ENCODE data around the gene MCF2L2. TPM values are rescaled to one million over a fixed set of nuclear protein-coding genes. Genes with fewer than 3 reads are reported as not detected.

The MCF2L2 gene
- total and polyA plus RNA-seq, 10 donors, result 0.46 to 37.7 (median 17.6) TPM

- H3K27me3 ChIP-seq (replicated peaks in 1 of 7), result peaks cover 0 to 78% (median 0%) of the 10 kb centered on the region in 7 donors
- H3K4me1 ChIP-seq, result peaks cover 0 to 4% (median 0%) of the 10 kb centered on the region in 6 donors
- no peak for DNase-seq
- WGBS, 5 donors, result 76 to 86% (median 83%) methylated on average over 3 of the region's 3 CpGs
- no peak overlapping the region for H3K4me3 ChIP-seq
- no peak overlapping the region for H3K27ac ChIP-seq
- H3K9me3 ChIP-seq, result no peaks in the 10 kb centered on the region
- no peak for TF ChIP-seq POLR2AphosphoS5 (IDR thresholded peaks at IDR 0.05)
- no peak for TF ChIP-seq CTCF (IDR thresholded peaks at IDR 0.05 in 8 of 11, conservative IDR thresholded peaks at IDR 0.05 in 3 of 11)
- TF ChIP-seq POLR2A (IDR thresholded peaks at IDR 0.05), result no peak
- intact Hi-C loops (cut with DNase I; ENCODE audit: low total_unique reads), result no loop called here
- no peaks in the 10 kb centered on the region for H3K36me3 ChIP-seq
Observed at GRCh38 chr3:183151086-183151485, 277.3 kb downstream of the MCF2L2 start.

GRCh38 chr3:183149915-183150750, 278.3 kb downstream of the MCF2L2 start:
- H3K4me1 ChIP-seq, result peaks cover 0 to 4% (median 0%) of the 10 kb centered on the region in 6 donors
- no peaks in the 10 kb centered on the region for H3K9me3 ChIP-seq
- 55 to 71% (median 66%) methylated on average over 5 of the region's 5 CpGs for WGBS, 5 donors
- intact Hi-C loops (cut with DNase I; ENCODE audit: low total_unique reads), result no loop called here
- peaks cover 0 to 73% (median 0%) of the 10 kb centered on the region in 7 donors for H3K27me3 ChIP-seq (replicated peaks in 1 of 7)
- no peak for DNase-seq
- no peak for TF ChIP-seq POLR2A (IDR thresholded peaks at IDR 0.05)
- no peak for TF ChIP-seq POLR2AphosphoS5 (IDR thresholded peaks at IDR 0.05)
- no peaks in the 10 kb centered on the region for H3K36me3 ChIP-seq
- H3K27ac ChIP-seq, result no peak overlapping the region
- no peak overlapping the region for H3K4me3 ChIP-seq

GRCh38 chr3:183148056-183148455, 280.4 kb downstream of the MCF2L2 start:
- TF ChIP-seq POLR2A (IDR thresholded peaks at IDR 0.05) (no peak), CTCF (IDR thresholded peaks at IDR 0.05 in 8 of 11, conservative IDR thresholded peaks at IDR 0.05 in 3 of 11) (no peak), POLR2AphosphoS5 (IDR thresholded peaks at IDR 0.05) (no peak)
- H3K27ac ChIP-seq, result no peak overlapping the region
- H3K36me3 ChIP-seq, result no peaks in the 10 kb centered on the region
- 63 to 76% (median 70%) methylated on average over 4 of the region's 4 CpGs for WGBS, 5 donors
- DNase-seq, result no peak
- H3K4me1 ChIP-seq, result peaks cover 0 to 4% (median 0%) of the 10 kb centered on the region in 6 donors
- H3K27me3 ChIP-seq (replicated peaks in 1 of 7), result peaks cover 0 to 73% (median 0%) of the 10 kb centered on the region in 7 donors
- H3K9me3 ChIP-seq, result no peaks in the 10 kb centered on the region
- no peak overlapping the region for H3K4me3 ChIP-seq
- intact Hi-C loops (cut with DNase I; ENCODE audit: low total_unique reads), result no loop called here

- no peak overlapping the region for H3K27ac ChIP-seq
- WGBS, 5 donors, result 29 to 95% (median 53%) methylated on average over 1 of the region's 1 CpG
Observed at GRCh38 chr3:183144363-183144762, 284.1 kb downstream of the MCF2L2 start.

More at GRCh38 chr3:183144363-183144762, 284.1 kb downstream of the MCF2L2 start:
- Histone ChIP-seq H3K4me1 (no peaks in the 10 kb centered on the region), H3K4me3 (no peak overlapping the region), H3K27me3 (replicated peaks in 1 of 7) (peaks cover 0 to 62% (median 0%) of the 10 kb centered on the region in 7 donors), H3K36me3 (no peaks in the 10 kb centered on the region), H3K9me3 (no peaks in the 10 kb centered on the region)
- DNase-seq, result no peak
- intact Hi-C loops (cut with DNase I; ENCODE audit: low total_unique reads), result no loop called here
- TF ChIP-seq POLR2AphosphoS5 (IDR thresholded peaks at IDR 0.05), result no peak
- no peak for TF ChIP-seq POLR2A (IDR thresholded peaks at IDR 0.05)
- no peak for TF ChIP-seq CTCF (IDR thresholded peaks at IDR 0.05 in 8 of 11, conservative IDR thresholded peaks at IDR 0.05 in 3 of 11)

Data from spleen (tissue), 11 donors.